CD14-positive monocyte (primary cell): Measurements from ENCODE around the gene MYO18A. TPM values are rescaled to one million over a fixed set of nuclear protein-coding genes. Genes with fewer than 3 reads are reported as not detected.

Experiments used
- DNase-seq, 3 donors: peaks; one replicate each; pipeline ENCODE4 v3.0.0-alpha.2; 2011 to 2022
- H2AFZ ChIP-seq: 2 replicates; pipeline ENCODE4 v1.6.0; 2012; ENCODE audit warnings: mild to moderate bottlenecking, low read depth, low read length, inconsistent platforms; ENCODE audit not compliant: insufficient read depth, poor library complexity, severe bottlenecking
- H3K27ac ChIP-seq, 2 donors: 1 replicate in 1 of 2; 2 replicates in 1 of 2; pipeline ENCODE4 v1.5.1; 2012 to 2013; ENCODE audit warnings: low read length in 2 of 2, control low read depth in 1 of 2, inconsistent platforms in 1 of 2, low read depth in 1 of 2, mild to moderate bottlenecking in 1 of 2
- H3K27me3 ChIP-seq, 2 donors: one replicate each; pipeline versions ENCODE4 v1.6.0 to v1.6.1; 2011 to 2013; ENCODE audit warnings: low read length in 2 of 2; ENCODE audit not compliant: control insufficient read depth in 2 of 2, insufficient read depth in 2 of 2
- H3K36me3 ChIP-seq, 2 donors: replicated peaks in 1 of 2; 1 replicate in 1 of 2; 2 replicates in 1 of 2; pipeline versions ENCODE4 v1.5.1 to v1.6.1; 2012 to 2013; ENCODE audit warnings: low read length in 2 of 2, control low read depth in 1 of 2, inconsistent platforms in 1 of 2, mild to moderate bottlenecking in 1 of 2; ENCODE audit not compliant: insufficient read depth in 2 of 2, control insufficient read depth in 1 of 2
- H3K4me1 ChIP-seq, 2 donors: 1 replicate in 1 of 2; 2 replicates in 1 of 2; pipeline versions ENCODE4 v1.5.1 to v1.6.1; 2012 to 2013; ENCODE audit warnings: low read length in 2 of 2, control low read depth in 1 of 2, inconsistent platforms in 1 of 2, mild to moderate bottlenecking in 1 of 2, moderate library complexity in 1 of 2; ENCODE audit not compliant: insufficient read depth in 2 of 2, control insufficient read depth in 1 of 2
- H3K4me2 ChIP-seq: replicated peaks from 2 replicates; pipeline ENCODE3; 2012; ENCODE audit warnings: low read length, moderate library complexity, mild to moderate bottlenecking; ENCODE audit not compliant: poor library complexity, severe bottlenecking; ENCODE audit errors: extremely low read depth
- H3K4me3 ChIP-seq, 3 experiments: fragments of 200-600 bp in 1 of 3; sonication (generic) in 1 of 3; replicated peaks in 1 of 3; 1 replicate in 2 of 3; 2 replicates in 1 of 3; pipeline ENCODE4 v1.5.1; 2011 to 2013; ENCODE audit warnings: low read length in 3 of 3, mild to moderate bottlenecking in 3 of 3, control low read depth in 2 of 3, low read depth in 2 of 3, inconsistent platforms in 1 of 3, moderate library complexity in 1 of 3
- H3K79me2 ChIP-seq: 2 replicates; pipeline ENCODE4 v1.6.0; 2012; ENCODE audit warnings: mild to moderate bottlenecking, control low read depth, inconsistent platforms, low read length, moderate library complexity; ENCODE audit not compliant: insufficient read depth
- H3K9ac ChIP-seq: 2 replicates; pipeline ENCODE4 v1.6.0; 2017; ENCODE audit warnings: low read length, mild to moderate bottlenecking; ENCODE audit not compliant: insufficient read depth, poor library complexity, severe bottlenecking
- H3K9me3 ChIP-seq, 2 donors: replicated peaks in 1 of 2; 1 replicate in 1 of 2; 2 replicates in 1 of 2; pipeline versions ENCODE4 v1.5.1 to v1.6.1; 2012 to 2013; ENCODE audit warnings: low read length in 2 of 2, control low read depth in 1 of 2; ENCODE audit not compliant: control insufficient read depth in 1 of 2, insufficient read depth in 1 of 2
- H4K20me1 ChIP-seq: 2 replicates; pipeline ENCODE4 v1.6.0; 2012; ENCODE audit warnings: mild to moderate bottlenecking, low read length, control low read depth, moderate library complexity; ENCODE audit not compliant: insufficient read depth
- H3K27ac Mint-ChIP-seq, 7 donors: one replicate each; pipeline ENCODE4 v1.8.0; 2020; ENCODE audit warnings: mild to moderate bottlenecking in 7 of 7, mixed read lengths in 7 of 7, moderate library complexity in 6 of 7, inconsistent platforms in 2 of 7
- H3K27me3 Mint-ChIP-seq, 3 donors: one replicate each; pipeline ENCODE4 v1.8.0; 2021 to 2022; ENCODE audit warnings: low read depth in 3 of 3, mild to moderate bottlenecking in 3 of 3, mixed read lengths in 3 of 3, moderate library complexity in 3 of 3, inconsistent platforms in 1 of 3
- H3K36me3 Mint-ChIP-seq, 2 donors: one replicate each; pipeline ENCODE4 v1.8.0; 2020; ENCODE audit warnings: mixed read lengths in 2 of 2, inconsistent platforms in 1 of 2, mild to moderate bottlenecking in 1 of 2
- H3K4me1 Mint-ChIP-seq: one replicate; pipeline ENCODE4 v1.8.0; 2020; ENCODE audit warnings: mild to moderate bottlenecking, mixed read lengths
- H3K4me3 Mint-ChIP-seq, 2 donors: one replicate each; pipeline ENCODE4 v1.8.0; 2020; ENCODE audit warnings: mild to moderate bottlenecking in 2 of 2, mixed read lengths in 2 of 2, moderate library complexity in 1 of 2
- H3K9me3 Mint-ChIP-seq, 7 donors: one replicate each; pipeline ENCODE4 v1.8.0; 2020 to 2022; ENCODE audit warnings: mixed read lengths in 7 of 7, mild to moderate bottlenecking in 6 of 7, moderate library complexity in 6 of 7, inconsistent platforms in 2 of 7
- CTCF ChIP-seq: fragments of 200-600 bp; IDR thresholded peaks from one replicate; pipeline ENCODE4 v1.8.0; 2022; ENCODE audit warnings: antibody characterized with exemption, mild to moderate bottlenecking
- WGBS: methylation state at CpG from one replicate; pipeline ENCODE4 v1.1.5; 2013; ENCODE audit warnings: missing lambda C conversion rate; ENCODE audit not compliant: insufficient coverage; 5-methylcytosine and 5-hydroxymethylcytosine counted together
- intact Hi-C, 2 donors: fragments of 100-400 bp; cut with micrococcal nuclease; formaldehyde crosslinking; loops; one replicate each; pipeline versions ENCODE4 v1.15.0 to v1.15.1; 2023
- polyA plus RNA-seq, 3 donors: library from polyadenylated mRNA; depleted of rRNA in 1 of 3; unstranded in 2 of 3; stranded (reverse) in 1 of 3; fragments of 300-500 nt in 2 of 3; fragments of >200 nt in 1 of 3; fragmentation: Illumina TruSeq in 2 of 3; gene quantifications; 1 replicate in 2 of 3; 2 replicates in 1 of 3; pipeline ENCODE4 v1.2.3, GENCODE V29; 2012 to 2021

Gene MYO18A
- polyA plus RNA-seq, 3 donors: 6.3 to 40.2 (median 11.0) TPM

DNA sequence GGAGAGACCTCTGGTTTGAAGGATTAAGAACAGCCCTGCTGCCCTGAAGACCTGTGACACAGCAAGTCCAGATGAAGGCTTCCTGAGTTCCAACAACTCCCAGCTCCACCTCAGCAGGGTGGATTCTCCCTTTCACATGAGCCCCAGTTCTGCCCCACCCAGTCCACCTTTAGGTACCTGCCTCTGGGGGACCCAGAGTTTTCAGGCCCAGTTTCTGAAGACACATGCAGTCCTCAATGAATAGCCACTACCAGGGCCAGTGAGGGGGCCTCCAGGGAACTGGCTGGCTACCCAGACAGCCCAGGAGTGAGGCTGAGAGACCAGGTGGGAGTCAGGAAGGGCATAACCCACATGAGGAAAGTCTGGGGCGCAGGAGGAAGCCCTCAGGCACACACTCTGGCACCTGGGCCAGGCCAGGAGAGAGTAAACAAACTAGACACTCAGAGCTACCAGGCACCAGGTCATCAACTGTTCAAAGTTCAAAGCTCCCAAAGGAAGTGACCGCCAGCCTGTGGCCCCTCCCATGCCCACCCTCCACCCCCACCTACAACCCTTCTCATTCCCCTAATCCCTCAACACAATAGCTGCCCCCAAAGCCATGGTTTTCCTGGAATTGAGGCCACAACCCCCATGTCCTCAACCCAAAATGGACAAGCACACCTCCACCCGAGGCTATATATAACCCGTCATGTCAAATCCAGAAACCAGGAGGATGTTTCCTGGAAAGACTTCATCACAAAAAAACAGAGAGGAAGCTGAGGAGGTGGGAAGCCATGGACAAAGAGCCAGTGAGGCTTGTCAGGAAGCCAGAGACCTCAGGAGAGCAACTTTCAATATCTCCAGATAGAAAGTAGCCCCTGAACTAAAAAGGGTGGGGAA lies 2.1 kb downstream of the MYO18A start:
- Mint-ChIP-seq H3K27me3 (peaks cover 4 to 25% (median 24%) of the 10 kb centered on the region in 3 donors), H3K9me3 (peaks cover 0 to 2% (median 0%) of the 10 kb centered on the region in 7 donors), H3K4me1 (peaks cover 44% of the 10 kb centered on the region), H3K27ac (peak overlapping the region in 1 of 7 donors; percentile 5), H3K36me3 (peaks cover 0 to 3% of the 10 kb centered on the region in 2 donors), H3K4me3 (peak overlapping the region in 1 of 2 donors; percentile 64)
- H3K4me2 ChIP-seq: no peak overlapping the region
- TF ChIP-seq CTCF: no peak
- no peaks in the 10 kb centered on the region for H3K9me3 ChIP-seq
- no peak overlapping the region for H2AFZ ChIP-seq
- intact Hi-C loops: loop anchor here in 1 of 2 donors (2.0 kb wide), 1 partner anchor 23 kb away; no protein-coding TSS in a partner anchor
- H3K27me3 ChIP-seq: peaks cover 0 to 15% of the 10 kb centered on the region in 2 donors
- peaks cover 32 to 40% of the 10 kb centered on the region in 2 donors for H3K4me1 ChIP-seq
- 68% methylated on average over 2 of the region's 4 CpGs for WGBS
- H3K9ac ChIP-seq: no peak overlapping the region
- no peak overlapping the region for H3K4me3 ChIP-seq
- H3K27ac ChIP-seq: no peak overlapping the region
- no peaks in the 10 kb centered on the region for H3K36me3 ChIP-seq
- no peaks in the 10 kb centered on the region for H4K20me1 ChIP-seq
- H3K79me2 ChIP-seq: no peaks in the 10 kb centered on the region
- no peak for DNase-seq

- no peaks in the 10 kb centered on the region for H3K9me3 ChIP-seq
- H3K79me2 ChIP-seq: no peaks in the 10 kb centered on the region
- no CpG with 5 or more reads among the region's 3 CpGs for WGBS
- H3K4me3 ChIP-seq: no peak overlapping the region
- no peak overlapping the region for H3K9ac ChIP-seq
- H3K27me3 ChIP-seq: peaks cover 0 to 15% of the 10 kb centered on the region in 2 donors
- no peak overlapping the region for H3K27ac ChIP-seq
- H3K9me3 Mint-ChIP-seq: peaks cover 0 to 2% (median 0%) of the 10 kb centered on the region in 7 donors
- peaks cover 32 to 40% of the 10 kb centered on the region in 2 donors for H3K4me1 ChIP-seq
- H3K4me3 Mint-ChIP-seq: no peak overlapping the region
- intact Hi-C loops: no loop called here
- DNase-seq: no peak
- peaks cover 44% of the 10 kb centered on the region for H3K4me1 Mint-ChIP-seq
- no peak overlapping the region for H3K4me2 ChIP-seq
- H3K36me3 Mint-ChIP-seq: peaks cover 0 to 3% of the 10 kb centered on the region in 2 donors
- H3K27me3 Mint-ChIP-seq: peaks cover 4 to 25% (median 24%) of the 10 kb centered on the region in 3 donors
- TF ChIP-seq CTCF: no peak
- H4K20me1 ChIP-seq: no peaks in the 10 kb centered on the region
- no peak overlapping the region for H2AFZ ChIP-seq
- H3K36me3 ChIP-seq: no peaks in the 10 kb centered on the region
- peak overlapping the region in 3 of 7 donors; percentile 5 to 73 (median 27) for H3K27ac Mint-ChIP-seq
These were observed 2.7 kb downstream of the MYO18A start for GRCh38 chr17:29177541-29177870.
